Stimulated activated CD4-positive, alpha-beta T cell treated with anti-CD3 and anti-CD28 coated beads, Interleukin-15, amount 100 ng/mL, for 1 hour (primary cell): Measurements from ENCODE around the gene SMCO4.
"Not testable (repeated sequence)": the region's sequence is repeated elsewhere in the genome, so short reads cannot be mapped to it uniquely, and the experiment has no call there.

Experiments used
- DNase-seq, 2 donors: peaks; one replicate each; pipeline ENCODE4 v3.0.0-alpha.2; 2020; ENCODE audit warnings: low read depth in 1 of 2, low spot score in 1 of 2

Gene SMCO4

DNA sequence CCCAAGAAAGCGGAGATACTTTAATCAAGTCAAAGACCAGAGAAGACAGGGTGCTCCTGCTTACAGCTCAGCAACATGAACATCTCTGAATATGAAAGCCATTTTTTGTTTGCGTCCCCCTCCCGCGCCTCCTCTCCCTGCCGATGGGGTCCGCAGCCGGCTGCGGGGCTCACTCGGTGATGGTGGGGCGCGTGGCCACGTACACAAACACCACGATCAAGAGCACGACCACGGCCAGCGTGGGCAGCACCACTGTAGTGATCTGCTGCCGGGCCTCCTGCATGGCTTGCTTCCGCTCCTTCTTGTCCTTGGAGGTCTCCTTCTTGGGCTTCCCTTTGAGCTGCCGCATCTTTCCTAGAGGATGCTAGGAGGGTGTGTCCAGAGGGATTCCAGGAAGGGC is 64.3 kb downstream of the SMCO4 start:
- no peak for DNase-seq

- no peak for DNase-seq
These were observed 65.4 kb downstream of the SMCO4 start for GRCh38 chr11:93477684-93478234.

DNA sequence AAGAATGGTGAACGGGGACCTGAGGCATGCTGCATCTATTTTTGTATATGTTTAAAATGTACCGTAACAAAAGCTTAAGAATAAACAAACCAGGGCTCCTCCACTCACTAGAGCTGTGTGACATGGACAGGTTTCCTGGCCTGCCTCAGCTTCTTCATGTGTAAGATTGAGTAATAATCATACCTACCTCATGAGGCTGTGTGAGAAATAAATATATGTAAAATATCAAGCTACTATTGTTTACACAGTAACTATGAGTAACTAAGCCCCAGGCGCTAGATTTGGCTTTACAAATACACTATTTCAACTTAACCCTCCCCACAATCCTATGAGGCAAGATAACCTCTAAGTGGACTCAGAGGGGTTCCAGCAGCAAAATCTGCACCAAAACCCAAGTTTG is 66.4 kb downstream of the SMCO4 start:
- DNase-seq: no peak

- no peak for DNase-seq
These were observed 69.1 kb downstream of the SMCO4 start for GRCh38 chr11:93474123-93474522.

DNA sequence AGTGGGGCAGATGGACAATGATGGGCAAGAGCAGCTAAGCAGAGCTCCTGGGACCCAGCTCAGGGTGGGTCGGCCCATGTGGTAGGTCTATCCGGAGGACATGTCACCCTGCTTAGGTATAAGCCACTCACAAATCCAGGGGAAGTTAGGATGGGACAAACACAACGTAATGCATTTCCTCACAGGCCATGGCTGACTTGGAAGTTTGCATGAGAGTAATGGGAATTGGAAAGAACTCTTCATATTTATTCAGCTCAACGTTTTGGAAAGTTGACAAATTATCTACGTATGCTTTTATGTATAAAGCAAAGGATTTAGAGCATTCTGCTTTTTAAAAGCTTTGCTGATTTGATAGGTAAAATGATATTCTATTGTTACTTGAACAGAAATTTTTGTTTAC is 74.9 kb downstream of the SMCO4 start:
- DNase-seq: no peak

GRCh38 chr11:93467054-93467453 is 76.1 kb downstream of the SMCO4 start:
- DNase-seq: no peak

GRCh38 chr11:93464927-93465540 is 78.2 kb downstream of the SMCO4 start:
- no peak for DNase-seq

GRCh38 chr11:93463666-93464065 is 79.5 kb downstream of the SMCO4 start:
- DNase-seq: not testable (repeated sequence)

DNA sequence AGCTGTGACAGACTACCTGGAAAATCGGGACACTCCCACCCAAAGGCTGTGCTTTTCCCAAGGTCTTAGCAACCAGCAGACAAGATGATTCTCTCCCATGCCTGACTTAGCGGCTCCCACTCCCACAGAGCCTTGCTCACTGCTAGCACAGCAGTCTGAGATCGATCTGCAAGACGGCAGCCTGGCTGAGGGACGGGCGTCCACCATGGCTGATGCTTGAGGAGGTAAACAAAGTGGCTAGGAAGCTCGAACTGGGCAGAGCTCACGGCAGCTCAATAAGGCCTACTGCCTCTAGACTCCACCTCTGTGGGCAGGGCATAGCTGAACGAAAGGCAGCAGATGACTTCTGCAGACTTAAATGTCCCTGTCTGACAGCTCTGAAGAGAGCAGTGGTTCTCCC is 84.9 kb downstream of the SMCO4 start:
- DNase-seq: no peak

- no peak for DNase-seq
These were observed 98.5 kb downstream of the SMCO4 start for GRCh38 chr11:93444617-93445073.

GRCh38 chr11:93443232-93443631 is 100.0 kb downstream of the SMCO4 start:
- DNase-seq: not testable (repeated sequence)

- DNase-seq: no peak
These were observed 110.9 kb downstream of the SMCO4 start for GRCh38 chr11:93432247-93432646.
